ENCODE data around the gene LDLRAD4. TPM values are rescaled to one million over a fixed set of nuclear protein-coding genes. Genes with fewer than 3 reads are reported as not detected.

LDLRAD4 gene
- total RNA-seq, 1 donor, result 0.54 TPM

DNA sequence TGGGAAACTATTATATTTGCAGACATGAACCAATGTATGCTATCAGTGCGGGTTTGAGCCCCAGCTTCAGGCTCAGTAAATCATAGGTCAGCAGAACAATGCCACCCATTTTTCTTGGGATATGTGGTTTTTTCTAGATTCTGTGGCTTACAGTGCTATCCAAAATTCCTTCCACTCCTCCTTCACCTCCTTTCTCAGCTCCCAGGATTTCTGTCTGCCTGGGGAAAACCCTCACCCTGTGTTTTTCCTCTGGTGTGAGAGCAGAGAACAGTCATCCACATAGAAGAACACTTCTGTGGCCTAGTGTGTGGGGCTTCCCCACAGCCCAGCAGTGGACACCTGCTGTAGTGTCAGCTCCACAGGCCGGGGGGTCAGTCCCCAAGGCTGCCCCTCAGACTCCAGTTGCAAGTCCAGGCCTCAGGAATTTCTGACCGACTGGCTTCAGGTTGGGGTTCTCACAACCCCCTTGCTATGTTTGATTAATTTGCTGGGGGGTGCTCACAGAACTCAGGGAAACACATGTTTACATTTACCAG lies 238.2 kb downstream of the LDLRAD4 start:
- no peak for DNase-seq (ENCODE audit: low read depth)
- TF ChIP-seq, protein P1, sequence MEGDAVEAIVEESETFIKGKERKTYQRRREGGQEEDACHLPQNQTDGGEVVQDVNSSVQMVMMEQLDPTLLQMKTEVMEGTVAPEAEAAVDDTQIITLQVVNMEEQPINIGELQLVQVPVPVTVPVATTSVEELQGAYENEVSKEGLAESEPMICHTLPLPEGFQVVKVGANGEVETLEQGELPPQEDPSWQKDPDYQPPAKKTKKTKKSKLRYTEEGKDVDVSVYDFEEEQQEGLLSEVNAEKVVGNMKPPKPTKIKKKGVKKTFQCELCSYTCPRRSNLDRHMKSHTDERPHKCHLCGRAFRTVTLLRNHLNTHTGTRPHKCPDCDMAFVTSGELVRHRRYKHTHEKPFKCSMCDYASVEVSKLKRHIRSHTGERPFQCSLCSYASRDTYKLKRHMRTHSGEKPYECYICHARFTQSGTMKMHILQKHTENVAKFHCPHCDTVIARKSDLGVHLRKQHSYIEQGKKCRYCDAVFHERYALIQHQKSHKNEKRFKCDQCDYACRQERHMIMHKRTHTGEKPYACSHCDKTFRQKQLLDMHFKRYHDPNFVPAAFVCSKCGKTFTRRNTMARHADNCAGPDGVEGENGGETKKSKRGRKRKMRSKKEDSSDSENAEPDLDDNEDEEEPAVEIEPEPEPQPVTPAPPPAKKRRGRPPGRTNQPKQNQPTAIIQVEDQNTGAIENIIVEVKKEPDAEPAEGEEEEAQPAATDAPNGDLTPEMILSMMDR (IDR thresholded peaks at IDR 0.05; ENCODE audit: insufficient read depth, low read length), result no peak
- no peak overlapping the region for H3K4me3 ChIP-seq (ENCODE audit: low read depth, low read length)

DNA sequence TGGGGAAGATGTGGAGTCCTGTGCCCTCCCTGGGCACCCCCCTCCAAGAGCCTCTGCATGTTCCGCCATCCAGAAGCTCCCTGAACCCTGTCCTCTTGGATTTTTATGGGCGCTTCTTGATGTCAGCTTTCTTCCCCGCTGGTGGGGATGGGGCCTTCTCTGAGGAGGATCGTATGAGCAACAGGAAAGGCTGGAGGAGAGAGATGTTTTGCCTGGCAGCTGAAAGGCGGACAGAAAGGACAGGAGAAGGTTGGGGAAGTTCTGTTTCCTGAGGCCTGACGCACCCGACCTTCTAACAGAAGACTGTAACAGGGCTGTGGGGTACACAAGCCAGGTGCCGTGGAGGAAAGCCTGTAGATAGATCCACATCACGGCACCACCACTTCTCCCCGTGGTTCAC lies 238.8 kb downstream of the LDLRAD4 start:
- H3K4me3 ChIP-seq (ENCODE audit: low read depth, low read length), result no peak overlapping the region
- TF ChIP-seq, protein P1 (IDR thresholded peaks at IDR 0.05; ENCODE audit: insufficient read depth, low read length), result no peak
- DNase-seq (ENCODE audit: low read depth), result no peak

DNA sequence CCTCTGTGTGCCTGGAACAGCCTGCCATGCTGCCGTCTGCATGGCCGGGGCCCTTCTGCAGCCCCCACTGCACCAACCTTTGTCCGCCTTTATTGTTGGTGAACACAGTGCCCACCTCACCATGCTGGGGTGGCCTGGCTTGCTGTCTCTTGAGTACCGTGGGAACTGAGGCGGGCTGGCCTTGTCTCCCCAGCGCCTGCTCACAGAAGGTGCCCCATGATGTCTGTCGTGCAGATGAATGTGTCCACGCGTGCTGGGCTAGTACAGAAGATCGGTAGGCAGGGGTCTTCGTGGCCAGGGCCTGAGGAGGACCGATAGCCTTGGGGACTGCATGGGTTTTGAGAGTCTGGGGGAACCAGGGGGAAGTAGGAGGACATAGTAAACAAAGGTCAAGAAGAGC lies 242.4 kb downstream of the LDLRAD4 start:
- TF ChIP-seq, protein P1 (IDR thresholded peaks at IDR 0.05; ENCODE audit: insufficient read depth, low read length), result no peak
- DNase-seq (ENCODE audit: low read depth), result no peak
- no peak overlapping the region for H3K4me3 ChIP-seq (ENCODE audit: low read depth, low read length)

DNA sequence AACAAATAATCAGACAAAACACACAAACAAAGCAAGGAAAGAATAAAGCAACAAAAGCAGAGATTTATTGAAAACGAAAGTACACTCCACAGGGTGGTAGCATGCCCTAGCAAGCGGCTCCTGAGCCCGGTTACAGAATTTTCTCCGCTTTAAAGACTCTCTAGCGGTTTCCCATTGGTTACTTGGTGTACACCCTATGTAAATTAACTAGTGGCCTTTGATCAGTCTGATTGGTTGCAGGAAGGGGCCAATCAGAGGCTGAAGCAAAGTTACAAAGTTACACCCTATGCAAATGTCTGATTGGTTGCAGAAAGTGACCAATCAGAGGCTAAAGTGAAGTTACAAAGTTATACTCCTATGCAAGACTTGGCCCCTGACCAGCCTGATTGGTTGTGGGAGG lies 242.9 kb downstream of the LDLRAD4 start:
- TF ChIP-seq, protein P1 (IDR thresholded peaks at IDR 0.05; ENCODE audit: insufficient read depth, low read length), result no peak
- peak; percentile 4 for DNase-seq (ENCODE audit: low read depth)

DNA sequence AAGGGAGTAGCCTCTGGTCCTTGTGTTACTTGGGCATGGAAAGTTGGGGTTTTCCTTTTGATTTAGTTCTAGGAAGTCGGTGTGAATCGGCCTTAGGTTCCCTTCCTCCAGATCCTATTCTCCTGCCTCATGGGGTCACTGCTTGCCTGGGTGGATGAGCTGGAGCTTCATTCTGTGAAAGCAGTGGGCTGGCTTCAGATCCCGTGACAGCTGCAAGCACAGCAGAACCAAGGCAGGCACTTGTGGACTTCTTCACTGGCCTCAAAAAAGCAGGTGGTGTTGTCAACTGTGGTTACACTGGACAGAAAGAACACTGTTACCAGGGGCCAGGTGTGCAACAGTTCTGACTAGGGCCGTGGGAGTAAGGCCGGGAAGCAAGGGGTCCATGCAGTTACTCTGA lies 243.4 kb downstream of the LDLRAD4 start:
- H3K4me3 ChIP-seq (ENCODE audit: low read depth, low read length), result no peak overlapping the region
- TF ChIP-seq, protein P1 (IDR thresholded peaks at IDR 0.05; ENCODE audit: insufficient read depth, low read length), result no peak
- no peak for DNase-seq (ENCODE audit: low read depth)

More for the DNA sequence above, 242.9 kb downstream of the LDLRAD4 start:
- no peak overlapping the region for H3K4me3 ChIP-seq (ENCODE audit: low read depth, low read length)

DNA sequence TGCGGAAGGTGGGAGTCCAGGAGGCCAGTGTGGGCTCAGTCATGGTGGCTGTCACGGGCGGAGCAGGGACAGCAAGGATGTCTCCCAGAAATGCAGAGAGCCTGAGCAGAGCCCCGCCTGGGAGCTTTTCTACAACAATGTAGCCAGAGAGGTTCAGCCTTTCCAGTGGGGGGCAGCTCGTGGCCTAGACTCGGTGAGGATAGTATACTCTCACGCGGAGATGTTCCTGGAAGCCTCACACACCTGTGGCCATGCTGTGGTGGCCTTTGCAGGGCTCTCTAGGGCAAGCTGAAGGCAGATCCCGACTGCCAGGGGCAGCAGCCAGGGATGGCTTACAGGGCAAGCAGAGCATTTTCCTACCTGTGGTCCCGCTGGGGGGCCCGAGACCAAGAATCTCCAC lies 244.1 kb downstream of the LDLRAD4 start:
- TF ChIP-seq, protein P1 (IDR thresholded peaks at IDR 0.05; ENCODE audit: insufficient read depth, low read length), result no peak
- no peak overlapping the region for H3K4me3 ChIP-seq (ENCODE audit: low read depth, low read length)
- no peak for DNase-seq (ENCODE audit: low read depth)
